Ishikawa (cell line): Measurements from ENCODE around the gene NXPH2.

Source experiments
- ZBTB7A ChIP-seq: IDR thresholded peaks from 2 replicates; pipeline ENCODE4 v1.6.1; 2012; ENCODE audit warnings: low read depth
- TF ChIP-seq, protein P1 (sequence below): IDR thresholded peaks from 2 replicates; pipeline ENCODE4 v1.6.1; 2012

DNA sequence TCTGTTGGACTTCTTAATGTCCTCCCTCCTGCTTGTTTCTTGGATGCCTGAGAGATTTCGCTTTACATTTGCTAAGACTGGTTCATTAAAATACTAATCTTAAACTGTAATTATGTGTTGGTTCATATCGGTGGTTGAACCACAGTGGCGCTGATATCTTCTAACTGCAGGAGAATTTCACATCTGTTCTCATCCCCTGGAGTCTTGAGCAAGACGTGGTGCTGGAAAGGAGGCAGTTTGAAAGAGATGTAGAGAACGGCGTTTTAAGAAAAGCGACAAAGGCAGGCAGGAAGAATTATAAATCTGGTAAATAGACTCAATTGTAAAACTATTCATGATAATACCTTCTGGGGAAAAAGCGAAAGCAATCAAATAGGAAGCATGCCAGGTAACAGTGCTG, 79.5 kb downstream of the NXPH2 start:
- no peak for TF ChIP-seq ZBTB7A
- TF ChIP-seq, protein P1, sequence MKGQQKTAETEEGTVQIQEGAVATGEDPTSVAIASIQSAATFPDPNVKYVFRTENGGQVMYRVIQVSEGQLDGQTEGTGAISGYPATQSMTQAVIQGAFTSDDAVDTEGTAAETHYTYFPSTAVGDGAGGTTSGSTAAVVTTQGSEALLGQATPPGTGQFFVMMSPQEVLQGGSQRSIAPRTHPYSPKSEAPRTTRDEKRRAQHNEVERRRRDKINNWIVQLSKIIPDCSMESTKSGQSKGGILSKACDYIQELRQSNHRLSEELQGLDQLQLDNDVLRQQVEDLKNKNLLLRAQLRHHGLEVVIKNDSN = no peak
